ENCODE data around the gene NHS.

The NHS gene

GRCh38 chrX:17549107-17549651 is 174.2 kb downstream of the NHS start:
- Histone ChIP-seq H3K27ac (ENCODE audit: low read length) (peak overlapping the region; percentile 78), H3K36me3 (replicated peaks; ENCODE audit: insufficient read depth, low read length) (no peaks in the 10 kb centered on the region)

GRCh38 chrX:17550011-17550410 is 175.0 kb downstream of the NHS start:
- Histone ChIP-seq H3K27ac (ENCODE audit: low read length) (peak overlapping the region; percentile 78), H4K20me1 (ENCODE audit: insufficient read depth, low read length) (no peaks in the 10 kb centered on the region), H3K4me1 (ENCODE audit: low read length) (peaks cover 37% of the 10 kb centered on the region), H3K4me3 (ENCODE audit: low read length) (no peak overlapping the region), H3K79me2 (ENCODE audit: low read length) (no peaks in the 10 kb centered on the region), H3K36me3 (replicated peaks; ENCODE audit: insufficient read depth, low read length) (no peaks in the 10 kb centered on the region), H3K9me3 (replicated peaks; ENCODE audit: insufficient read depth, low read length) (no peaks in the 10 kb centered on the region), H2AFZ (ENCODE audit: low read length) (no peak overlapping the region), H3K27me3 (replicated peaks; ENCODE audit: insufficient read depth, low read length) (no peaks in the 10 kb centered on the region), H3K9ac (ENCODE audit: low read length) (no peak overlapping the region), H3F3A (ENCODE audit: insufficient read depth, low read length) (peaks cover 3% of the 10 kb centered on the region; the same call in 1 of the 2 replicates), H3K4me2 (ENCODE audit: low read depth, low read length) (peak overlapping the region; percentile 54; the same call in 1 of the 2 replicates), H3K9me2 (replicated peaks; ENCODE audit: insufficient read depth, low read length) (no peaks in the 10 kb centered on the region)
- DNase-seq, result no peak
- TF ChIP-seq, protein P1, sequence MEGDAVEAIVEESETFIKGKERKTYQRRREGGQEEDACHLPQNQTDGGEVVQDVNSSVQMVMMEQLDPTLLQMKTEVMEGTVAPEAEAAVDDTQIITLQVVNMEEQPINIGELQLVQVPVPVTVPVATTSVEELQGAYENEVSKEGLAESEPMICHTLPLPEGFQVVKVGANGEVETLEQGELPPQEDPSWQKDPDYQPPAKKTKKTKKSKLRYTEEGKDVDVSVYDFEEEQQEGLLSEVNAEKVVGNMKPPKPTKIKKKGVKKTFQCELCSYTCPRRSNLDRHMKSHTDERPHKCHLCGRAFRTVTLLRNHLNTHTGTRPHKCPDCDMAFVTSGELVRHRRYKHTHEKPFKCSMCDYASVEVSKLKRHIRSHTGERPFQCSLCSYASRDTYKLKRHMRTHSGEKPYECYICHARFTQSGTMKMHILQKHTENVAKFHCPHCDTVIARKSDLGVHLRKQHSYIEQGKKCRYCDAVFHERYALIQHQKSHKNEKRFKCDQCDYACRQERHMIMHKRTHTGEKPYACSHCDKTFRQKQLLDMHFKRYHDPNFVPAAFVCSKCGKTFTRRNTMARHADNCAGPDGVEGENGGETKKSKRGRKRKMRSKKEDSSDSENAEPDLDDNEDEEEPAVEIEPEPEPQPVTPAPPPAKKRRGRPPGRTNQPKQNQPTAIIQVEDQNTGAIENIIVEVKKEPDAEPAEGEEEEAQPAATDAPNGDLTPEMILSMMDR (IDR thresholded peaks at IDR 0.05; ENCODE audit: low read length), result 0 out of 2 replicates have a peak, but pooled peaks have one; percentile 10
- TF ChIP-seq EZH2phosphoT487 (IDR thresholded peaks at IDR 0.05; ENCODE audit: low read length), result no peak

More at GRCh38 chrX:17549107-17549651, 174.2 kb downstream of the NHS start:
- Histone ChIP-seq H3K9me2 (replicated peaks; ENCODE audit: insufficient read depth, low read length) (no peaks in the 10 kb centered on the region), H3K4me3 (ENCODE audit: low read length) (no peak overlapping the region), H3K27me3 (replicated peaks; ENCODE audit: insufficient read depth, low read length) (no peaks in the 10 kb centered on the region), H3K4me1 (ENCODE audit: low read length) (peaks cover 37% of the 10 kb centered on the region), H3K9me3 (replicated peaks; ENCODE audit: insufficient read depth, low read length) (no peaks in the 10 kb centered on the region), H3K9ac (ENCODE audit: low read length) (peak overlapping the region; percentile 21; the same call in 1 of the 2 replicates), H3K4me2 (ENCODE audit: low read depth, low read length) (peak overlapping the region; percentile 54), H4K20me1 (ENCODE audit: insufficient read depth, low read length) (no peaks in the 10 kb centered on the region), H3F3A (ENCODE audit: insufficient read depth, low read length) (peaks cover 3% of the 10 kb centered on the region; the same call in 1 of the 2 replicates), H3K79me2 (ENCODE audit: low read length) (no peaks in the 10 kb centered on the region), H2AFZ (ENCODE audit: low read length) (peak overlapping the region; percentile 35; the same call in 1 of the 2 replicates)
- TF ChIP-seq, protein P1 (IDR thresholded peaks at IDR 0.05; ENCODE audit: low read length), result no peak
- TF ChIP-seq EZH2phosphoT487 (IDR thresholded peaks at IDR 0.05; ENCODE audit: low read length) (no peak), EZH2 (optimal IDR thresholded peaks at IDR 0.05; ENCODE audit: low read depth, low read length) (no peak)
- peak; percentile 74 for DNase-seq

DNA sequence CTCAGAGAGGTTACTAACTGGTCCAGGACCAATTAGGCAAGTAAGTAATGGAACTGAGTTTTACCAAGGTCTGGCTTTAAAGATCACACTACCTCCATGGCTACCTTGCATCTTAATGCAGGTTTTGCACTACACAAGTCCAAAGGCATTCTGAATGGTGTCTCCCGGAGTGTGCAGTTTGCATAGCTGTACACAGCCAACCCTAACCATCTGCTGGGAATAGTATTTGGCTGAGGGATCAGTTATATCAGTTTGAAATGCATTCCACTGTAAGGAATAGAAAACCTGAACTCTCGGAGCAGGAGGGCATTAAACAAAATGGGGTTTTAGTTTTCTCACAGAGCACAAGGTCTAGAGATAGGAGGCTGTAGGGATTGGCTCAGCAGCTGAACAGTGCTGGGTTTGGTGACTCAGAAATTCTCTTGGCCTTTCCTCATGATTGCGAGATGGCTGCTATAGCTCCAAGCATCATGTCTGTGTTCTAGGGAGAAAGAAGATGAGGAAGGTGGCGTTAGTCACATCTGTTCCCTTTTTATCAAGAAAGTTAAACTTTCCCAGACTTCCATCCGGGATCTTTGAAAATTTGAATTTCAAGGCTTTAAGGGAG is 177.1 kb downstream of the NHS start:
- H3K27me3 ChIP-seq (replicated peaks; ENCODE audit: insufficient read depth, low read length), result no peaks in the 10 kb centered on the region
- H3K4me3 ChIP-seq (ENCODE audit: low read length), result no peak overlapping the region
- no peaks in the 10 kb centered on the region for H3K9me2 ChIP-seq (replicated peaks; ENCODE audit: insufficient read depth, low read length)
- TF ChIP-seq EZH2 (optimal IDR thresholded peaks at IDR 0.05; ENCODE audit: low read depth, low read length) (no peak), EZH2phosphoT487 (IDR thresholded peaks at IDR 0.05; ENCODE audit: low read length) (no peak)
- TF ChIP-seq, protein P1 (IDR thresholded peaks at IDR 0.05; ENCODE audit: low read length), result no peak
- H2AFZ ChIP-seq (ENCODE audit: low read length), result no peak overlapping the region
- no peaks in the 10 kb centered on the region for H4K20me1 ChIP-seq (ENCODE audit: insufficient read depth, low read length)
- no peak overlapping the region for H3K4me2 ChIP-seq (ENCODE audit: low read depth, low read length)
- peaks cover 21% of the 10 kb centered on the region for H3K4me1 ChIP-seq (ENCODE audit: low read length)
- H3K27ac ChIP-seq (ENCODE audit: low read length), result no peak overlapping the region
- H3K36me3 ChIP-seq (replicated peaks; ENCODE audit: insufficient read depth, low read length), result no peaks in the 10 kb centered on the region
- no peaks in the 10 kb centered on the region for H3K79me2 ChIP-seq (ENCODE audit: low read length)
- no peak for DNase-seq
- H3K9ac ChIP-seq (ENCODE audit: low read length), result no peak overlapping the region
- peaks cover 3% of the 10 kb centered on the region; the same call in 1 of the 2 replicates for H3F3A ChIP-seq (ENCODE audit: insufficient read depth, low read length)
- no peaks in the 10 kb centered on the region for H3K9me3 ChIP-seq (replicated peaks; ENCODE audit: insufficient read depth, low read length)
